ENCODE measurements around the gene TMEM239. TPM values are rescaled to one million over a fixed set of nuclear protein-coding genes. Genes with fewer than 3 reads are reported as not detected.

TMEM239 gene
- total RNA-seq, 1 donor from 2014 or later, result not detected

- TF ChIP-seq CTCF (conservative IDR thresholded peaks at IDR 0.05), result no peak
- H3K36me3 Mint-ChIP-seq (ENCODE audit: low read depth), result no peaks in the 10 kb centered on the region
- peaks cover 18% of the 10 kb centered on the region for H3K27me3 Mint-ChIP-seq (ENCODE audit: low read depth)
- H3K4me3 Mint-ChIP-seq, result no peak overlapping the region
- peaks cover 2% of the 10 kb centered on the region for H3K9me3 Mint-ChIP-seq
- no peaks in the 10 kb centered on the region for H3K4me1 Mint-ChIP-seq
- DNase-seq (ENCODE audit: low read depth, low spot score), result no peak
- H3K27ac Mint-ChIP-seq (ENCODE audit: unreplicated experiment), result no peak overlapping the region
These were observed 41.0 kb upstream of the TMEM239 start for GRCh38 chr20:2775139-2775538.

DNA sequence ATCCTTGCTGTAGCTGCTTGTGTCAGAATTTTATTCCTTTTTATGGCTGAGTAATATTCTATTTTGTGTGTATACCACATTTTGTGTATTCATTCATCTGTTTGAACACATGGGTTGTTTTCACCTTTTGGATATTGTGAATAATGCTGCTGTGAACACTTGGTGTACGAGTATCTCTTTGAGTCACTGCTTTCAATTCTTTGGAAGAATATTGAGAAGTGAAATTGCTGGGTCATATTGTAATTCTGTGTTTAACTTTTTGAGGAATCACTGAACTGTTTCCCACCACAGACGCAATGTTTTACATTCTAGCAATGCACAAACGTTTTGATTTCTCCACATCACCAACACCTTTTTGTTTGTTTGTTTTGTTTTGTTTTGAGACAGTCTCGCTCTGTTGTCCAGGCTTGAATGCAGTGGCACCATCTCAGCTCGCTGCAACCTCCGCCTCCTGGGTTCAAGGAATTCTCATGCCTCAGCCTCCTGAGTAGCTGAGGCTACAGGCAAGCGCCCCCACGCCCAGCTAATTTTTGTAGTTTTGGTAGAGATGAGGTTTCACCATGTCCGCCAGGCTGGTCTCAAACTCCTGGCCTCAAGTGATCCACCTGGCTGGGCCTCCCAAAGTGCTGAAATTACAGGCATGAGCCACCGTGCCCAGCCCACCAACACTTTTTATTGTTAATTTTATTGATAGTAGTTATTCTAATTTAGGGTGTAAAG, 37.4 kb upstream of the TMEM239 start:
- H3K27me3 Mint-ChIP-seq (ENCODE audit: low read depth), result peaks cover 44% of the 10 kb centered on the region
- no peak for DNase-seq (ENCODE audit: low read depth, low spot score)
- no peaks in the 10 kb centered on the region for H3K4me1 Mint-ChIP-seq
- peaks cover 2% of the 10 kb centered on the region for H3K9me3 Mint-ChIP-seq
- no peaks in the 10 kb centered on the region for H3K36me3 Mint-ChIP-seq (ENCODE audit: low read depth)
- H3K27ac Mint-ChIP-seq (ENCODE audit: unreplicated experiment), result no peak overlapping the region
- H3K4me3 Mint-ChIP-seq, result no peak overlapping the region
- TF ChIP-seq CTCF (conservative IDR thresholded peaks at IDR 0.05), result no peak

GRCh38 chr20:2780948-2781347, 35.2 kb upstream of the TMEM239 start:
- Mint-ChIP-seq H3K9me3 (no peaks in the 10 kb centered on the region), H3K36me3 (ENCODE audit: low read depth) (no peaks in the 10 kb centered on the region)
- DNase-seq (ENCODE audit: low read depth, low spot score), result no peak

GRCh38 chr20:2783908-2784566, 32.1 kb upstream of the TMEM239 start:
- Mint-ChIP-seq H3K4me3 (no peak overlapping the region), H3K27me3 (ENCODE audit: low read depth) (peaks cover 65% of the 10 kb centered on the region), H3K27ac (ENCODE audit: unreplicated experiment) (no peak overlapping the region), H3K9me3 (no peaks in the 10 kb centered on the region), H3K36me3 (ENCODE audit: low read depth) (no peaks in the 10 kb centered on the region), H3K4me1 (no peaks in the 10 kb centered on the region)
- TF ChIP-seq CTCF (conservative IDR thresholded peaks at IDR 0.05), result no peak
- no peak for DNase-seq (ENCODE audit: low read depth, low spot score)

More at GRCh38 chr20:2780948-2781347, 35.2 kb upstream of the TMEM239 start:
- TF ChIP-seq CTCF (conservative IDR thresholded peaks at IDR 0.05), result no peak
- H3K27me3 Mint-ChIP-seq (ENCODE audit: low read depth), result peaks cover 58% of the 10 kb centered on the region
- no peak overlapping the region for H3K4me3 Mint-ChIP-seq
- H3K27ac Mint-ChIP-seq (ENCODE audit: unreplicated experiment), result no peak overlapping the region
- no peaks in the 10 kb centered on the region for H3K4me1 Mint-ChIP-seq

DNA sequence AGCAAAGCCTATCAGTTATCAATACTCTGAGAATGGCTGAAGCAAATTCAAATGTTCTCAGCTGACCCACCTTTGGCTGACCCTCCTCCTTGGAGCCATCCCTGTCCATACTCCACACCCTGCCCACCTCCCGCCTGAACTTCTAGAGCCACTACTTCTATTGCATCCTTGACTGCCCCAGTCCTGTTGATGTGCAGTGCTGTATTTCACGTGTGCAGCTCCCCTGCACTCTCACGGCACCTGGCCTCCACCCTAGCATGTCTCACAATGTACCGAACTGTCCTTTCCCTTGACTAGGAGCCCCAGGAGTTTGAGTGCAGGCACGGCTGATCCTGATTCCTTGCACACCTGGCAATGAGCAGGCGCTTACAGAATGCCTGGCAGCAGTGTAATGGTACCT, 22.7 kb upstream of the TMEM239 start:
- DNase-seq (ENCODE audit: low read depth, low spot score), result no peak
- Mint-ChIP-seq H3K27me3 (ENCODE audit: low read depth) (peaks cover 21% of the 10 kb centered on the region), H3K27ac (ENCODE audit: unreplicated experiment) (no peak overlapping the region), H3K4me3 (peak overlapping the region; percentile 18), H3K4me1 (no peaks in the 10 kb centered on the region), H3K9me3 (no peaks in the 10 kb centered on the region), H3K36me3 (ENCODE audit: low read depth) (peaks cover 7% of the 10 kb centered on the region)
- TF ChIP-seq CTCF (conservative IDR thresholded peaks at IDR 0.05), result no peak
